Islet of Langerhans (tissue), 1 donor: ENCODE data around the gene COPZ1.

Source experiments
- FAIRE-seq: peaks from one replicate; lab custom pipeline; 2011; peaks lifted over from hg19 to GRCh38; lab: Jason Lieb, UNC

COPZ1 gene

DNA sequence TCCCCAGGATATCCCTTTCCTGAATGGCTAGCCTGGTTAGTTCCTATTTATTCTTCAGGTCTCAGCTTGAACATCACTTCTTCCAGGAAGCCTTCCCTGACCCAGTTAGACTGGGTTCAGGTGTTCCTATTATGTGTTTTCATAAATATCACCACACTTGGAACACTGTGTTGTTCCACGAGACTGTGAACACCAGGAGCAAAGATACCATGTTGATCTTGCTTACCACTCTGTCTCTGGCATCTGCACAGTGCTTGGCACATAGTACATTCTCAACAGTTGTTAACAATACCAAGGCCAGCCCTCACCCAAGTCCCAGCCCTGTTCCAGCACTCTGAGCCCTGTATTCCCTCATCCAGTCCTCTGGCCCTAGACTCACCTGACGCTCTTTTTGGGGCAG is 73.3 kb downstream of the COPZ1 start:
- FAIRE-seq, result no peak

DNA sequence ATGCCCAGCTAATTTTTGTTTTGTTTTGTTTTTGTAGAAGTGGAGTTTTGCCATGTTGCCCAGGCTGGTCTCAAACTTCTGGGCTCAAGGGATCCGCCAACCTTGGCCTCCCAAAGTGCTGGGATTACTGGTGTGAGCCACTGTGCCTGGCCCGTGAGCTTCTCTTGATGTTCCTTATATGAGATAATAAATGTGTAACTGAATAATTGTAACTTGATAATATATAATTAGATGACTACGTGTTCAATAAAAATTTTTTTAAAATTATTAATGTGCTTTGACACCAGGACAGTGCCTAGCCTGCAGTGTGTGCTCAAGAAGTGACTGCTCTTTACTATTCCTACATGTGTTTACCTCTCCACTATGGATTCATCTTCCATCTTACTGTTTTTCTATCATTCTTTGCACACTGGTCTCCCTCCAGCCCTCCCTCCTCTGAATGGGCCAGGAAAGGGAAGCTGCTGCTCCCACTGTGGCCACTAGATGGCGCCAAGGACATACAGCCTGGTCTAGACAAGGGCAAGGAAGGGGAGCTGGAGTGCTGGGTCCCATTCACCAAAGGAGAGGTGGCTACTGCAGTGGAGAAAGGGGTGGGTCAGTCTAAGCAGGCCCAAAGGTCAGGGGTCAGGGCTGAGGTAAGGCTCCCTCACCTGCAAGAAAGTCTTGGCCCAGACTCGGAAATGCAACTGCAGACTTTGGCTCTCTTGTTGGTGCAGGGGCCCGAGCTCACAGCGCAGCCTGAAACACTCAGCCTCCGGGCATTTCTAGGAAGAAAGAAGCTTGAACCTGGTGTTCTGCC is 74.3 kb downstream of the COPZ1 start:
- FAIRE-seq, result no peak

DNA sequence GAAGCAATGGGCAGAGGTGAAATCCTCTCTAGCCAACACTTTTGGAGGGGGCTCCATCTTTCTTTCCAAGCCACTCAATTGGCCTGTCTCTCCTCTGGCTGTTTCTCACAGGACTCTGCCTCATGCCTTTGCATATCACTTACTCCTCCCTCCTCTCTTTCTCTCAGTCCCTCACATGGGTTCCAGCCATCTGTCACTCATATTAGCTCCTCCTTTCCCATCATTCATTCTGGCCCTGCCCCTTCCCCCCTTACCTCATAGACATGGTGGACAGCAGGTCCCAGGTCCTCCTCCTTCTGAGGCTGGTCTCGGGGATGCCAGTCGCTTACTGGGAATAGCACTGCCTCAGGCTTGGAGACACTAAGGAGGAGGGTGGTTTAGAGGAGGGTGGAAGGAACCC is 76.2 kb downstream of the COPZ1 start:
- no peak for FAIRE-seq
